Measurements from ENCODE around the gene TCEAL9.

Gene TCEAL9, protein sequence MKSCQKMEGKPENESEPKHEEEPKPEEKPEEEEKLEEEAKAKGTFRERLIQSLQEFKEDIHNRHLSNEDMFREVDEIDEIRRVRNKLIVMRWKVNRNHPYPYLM

DNA sequence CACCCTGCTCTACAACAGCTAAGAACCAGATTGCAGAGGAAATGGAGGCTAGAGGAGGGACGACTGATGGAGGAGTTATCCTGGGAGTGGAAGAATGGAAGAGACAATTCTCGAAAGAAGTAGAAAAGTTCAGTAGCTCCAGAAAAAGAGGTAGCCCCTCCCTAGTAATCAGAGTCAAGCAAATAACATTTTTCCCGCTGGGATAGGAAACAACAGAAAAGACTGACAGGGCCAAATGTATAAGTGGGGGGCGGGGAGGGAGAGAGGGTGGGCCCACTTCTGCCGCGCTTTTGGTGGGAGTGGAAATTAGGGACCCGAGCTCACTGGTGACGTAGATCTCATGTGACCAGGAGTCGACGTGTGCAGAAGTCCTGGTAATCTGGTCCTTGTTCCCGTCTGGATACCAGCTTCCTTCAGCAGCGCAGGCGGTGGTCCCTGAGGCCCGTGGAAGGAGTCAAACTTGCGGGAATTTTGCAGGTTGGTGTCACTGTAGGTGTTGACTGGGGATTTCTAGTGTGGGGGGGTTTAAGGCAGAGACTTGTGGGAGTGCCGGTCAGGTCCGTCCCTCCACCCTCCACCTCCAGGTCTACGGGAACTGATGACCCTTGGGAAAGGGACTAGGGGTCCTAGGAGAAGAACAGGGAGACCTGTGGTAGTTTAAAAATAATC lies at the start of gene TCEAL9:
TCEAL9 (plus strand) TSS at position 377 of the 669 bp plus-strand sequence. CDS start 1,179 bp downstream, outside the sequence.
- TF ChIP-seq, protein P1, sequence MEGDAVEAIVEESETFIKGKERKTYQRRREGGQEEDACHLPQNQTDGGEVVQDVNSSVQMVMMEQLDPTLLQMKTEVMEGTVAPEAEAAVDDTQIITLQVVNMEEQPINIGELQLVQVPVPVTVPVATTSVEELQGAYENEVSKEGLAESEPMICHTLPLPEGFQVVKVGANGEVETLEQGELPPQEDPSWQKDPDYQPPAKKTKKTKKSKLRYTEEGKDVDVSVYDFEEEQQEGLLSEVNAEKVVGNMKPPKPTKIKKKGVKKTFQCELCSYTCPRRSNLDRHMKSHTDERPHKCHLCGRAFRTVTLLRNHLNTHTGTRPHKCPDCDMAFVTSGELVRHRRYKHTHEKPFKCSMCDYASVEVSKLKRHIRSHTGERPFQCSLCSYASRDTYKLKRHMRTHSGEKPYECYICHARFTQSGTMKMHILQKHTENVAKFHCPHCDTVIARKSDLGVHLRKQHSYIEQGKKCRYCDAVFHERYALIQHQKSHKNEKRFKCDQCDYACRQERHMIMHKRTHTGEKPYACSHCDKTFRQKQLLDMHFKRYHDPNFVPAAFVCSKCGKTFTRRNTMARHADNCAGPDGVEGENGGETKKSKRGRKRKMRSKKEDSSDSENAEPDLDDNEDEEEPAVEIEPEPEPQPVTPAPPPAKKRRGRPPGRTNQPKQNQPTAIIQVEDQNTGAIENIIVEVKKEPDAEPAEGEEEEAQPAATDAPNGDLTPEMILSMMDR (IDR thresholded peaks at IDR 0.05; ENCODE audit: extremely low read depth, insufficient read depth, missing control alignments), result no peak
- in situ Hi-C loops (cut with MboI; ENCODE audit: low pct_unique_long_range_greater_than_20kb, low sequenced_read_pairs, unreplicated experiment), result no loop called here
- no peak for DNase-seq (ENCODE audit: low spot score)

DNA sequence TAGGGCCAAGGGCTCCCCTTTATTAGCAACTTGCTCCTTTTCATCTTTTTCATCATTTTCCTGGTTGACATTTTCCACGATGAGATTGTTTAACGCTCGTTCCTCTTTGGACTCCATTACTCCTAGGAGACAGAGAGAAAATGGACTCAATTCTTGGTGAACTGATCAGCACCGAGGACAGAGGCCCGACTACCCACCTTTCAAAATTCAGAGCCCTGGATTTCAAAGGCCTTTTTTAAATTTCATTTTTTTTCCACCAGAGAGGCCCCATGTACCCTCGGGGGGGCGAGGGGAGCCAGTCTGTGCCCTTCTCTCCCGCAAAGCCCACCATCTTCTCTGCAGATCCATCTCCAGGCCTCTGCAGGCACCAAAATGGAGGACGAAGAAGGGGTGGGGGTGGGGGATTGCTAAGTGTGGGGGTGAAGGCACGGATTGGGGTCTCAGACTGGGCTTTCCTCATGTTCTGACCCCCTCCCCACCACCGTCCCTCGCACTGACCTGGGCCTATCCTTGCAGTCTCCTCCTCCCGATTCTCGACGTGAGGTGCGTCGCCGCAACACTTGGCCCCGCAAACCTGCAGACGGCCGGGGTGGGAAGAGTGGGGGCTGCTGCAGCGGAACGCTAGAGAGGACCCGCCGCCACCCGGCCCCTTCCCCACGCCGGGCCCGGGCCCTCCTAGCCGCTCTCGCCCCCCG lies 46.3 kb upstream of the TCEAL9 start:
- in situ Hi-C loops (cut with MboI; ENCODE audit: low pct_unique_long_range_greater_than_20kb, low sequenced_read_pairs, unreplicated experiment), result no loop called here
- TF ChIP-seq, protein P1 (IDR thresholded peaks at IDR 0.05; ENCODE audit: extremely low read depth, insufficient read depth, missing control alignments), result no peak
- no peak for DNase-seq (ENCODE audit: low spot score)

DNA sequence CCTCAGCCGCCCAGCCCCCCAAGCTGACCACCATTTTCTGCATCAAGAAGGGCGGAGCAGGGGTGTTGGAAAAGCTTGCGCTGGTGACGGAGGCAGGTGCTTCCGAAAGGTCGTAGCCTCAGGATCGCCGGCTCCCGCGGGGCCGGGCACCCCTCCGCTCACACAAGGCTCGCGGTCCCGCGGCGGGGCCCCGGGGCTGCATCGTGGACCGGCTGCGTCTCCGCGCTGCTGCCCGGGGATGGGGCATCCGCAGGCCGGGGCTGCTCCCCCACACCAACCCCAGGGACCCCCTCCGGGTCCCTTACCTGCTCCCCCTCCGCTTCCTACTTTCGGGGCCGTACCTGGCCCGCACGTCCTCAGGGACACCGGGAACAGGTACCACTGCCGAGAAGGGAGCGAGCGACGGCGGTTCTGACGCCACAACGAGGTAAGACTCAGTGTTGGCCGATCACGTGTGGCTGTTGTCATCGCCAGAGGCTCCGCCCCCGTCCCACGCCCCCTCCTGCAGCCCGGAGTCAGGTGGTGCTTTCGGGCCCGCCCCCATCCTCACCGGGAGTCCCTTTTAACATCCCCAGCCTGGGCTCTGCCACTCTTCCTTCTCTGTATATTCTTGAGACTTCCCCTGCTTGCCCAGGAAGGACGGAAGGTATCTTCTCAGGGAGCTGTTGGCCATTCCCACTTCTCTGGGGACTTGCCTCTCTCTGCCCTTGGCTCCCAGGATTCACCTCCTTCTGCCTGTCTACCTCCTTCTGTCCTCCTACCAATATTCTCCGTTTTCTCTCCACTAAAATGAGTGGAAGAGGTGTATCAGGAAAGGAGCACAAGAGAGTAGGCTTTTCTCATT lies 45.5 kb upstream of the TCEAL9 start, which contains the start of gene BEX2:
BEX2 (minus strand) TSS at position 436 of the 844 bp plus-strand sequence. CDS start 1,014 bp downstream, outside the sequence.
- in situ Hi-C loops (cut with MboI; ENCODE audit: low pct_unique_long_range_greater_than_20kb, low sequenced_read_pairs, unreplicated experiment), result no loop called here
- DNase-seq (ENCODE audit: low spot score), result peak; percentile 75
- TF ChIP-seq, protein P1 (IDR thresholded peaks at IDR 0.05; ENCODE audit: extremely low read depth, insufficient read depth, missing control alignments), result no peak

DNA sequence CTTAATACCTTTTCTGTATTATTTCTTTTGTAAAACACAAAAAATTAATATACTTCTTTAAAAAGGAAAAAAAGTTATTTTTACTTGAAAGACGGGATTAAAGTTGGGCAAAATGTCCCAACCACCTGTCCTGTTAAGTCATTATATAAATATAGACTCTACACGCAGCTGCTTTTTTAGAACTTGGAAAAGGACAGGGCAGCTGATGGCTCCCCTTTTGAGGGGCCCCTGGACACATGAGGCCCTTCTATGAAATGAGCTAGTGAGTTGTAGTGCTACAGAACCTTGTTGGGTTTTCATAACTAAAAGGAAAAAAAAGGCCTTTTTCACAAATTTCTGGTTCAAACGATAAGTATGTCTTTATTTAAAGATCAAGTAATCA lies 44.9 kb upstream of the TCEAL9 start:
- in situ Hi-C loops (cut with MboI; ENCODE audit: low pct_unique_long_range_greater_than_20kb, low sequenced_read_pairs, unreplicated experiment), result no loop called here
- DNase-seq (ENCODE audit: low spot score), result no peak

DNA sequence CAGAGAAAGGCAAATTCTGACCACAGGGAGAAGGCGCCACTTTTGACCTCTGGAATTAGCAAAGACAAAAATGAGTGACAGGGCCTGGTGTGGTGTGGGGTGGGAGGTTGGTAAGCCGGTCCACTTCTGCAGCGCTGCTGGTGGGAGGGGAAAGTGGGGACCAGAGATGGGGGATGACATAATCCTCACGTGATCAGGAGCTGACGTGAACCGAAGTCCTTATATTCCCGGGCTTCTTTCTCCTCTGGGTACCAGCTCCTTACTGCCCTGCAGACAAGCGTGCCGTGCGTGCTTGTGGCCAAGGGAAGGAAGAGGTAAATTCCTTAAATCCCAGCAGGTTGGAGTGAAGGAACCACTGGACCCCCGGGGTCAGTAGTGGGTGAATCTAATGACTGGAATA lies 26.3 kb upstream of the TCEAL9 start, which contains the start of gene TCEAL7:
TCEAL7 (plus strand) TSS at position 249 of the 400 bp plus-strand sequence. CDS start 1,165 bp downstream, outside the sequence.
- TF ChIP-seq, protein P1 (IDR thresholded peaks at IDR 0.05; ENCODE audit: extremely low read depth, insufficient read depth, missing control alignments), result no peak
- in situ Hi-C loops (cut with MboI; ENCODE audit: low pct_unique_long_range_greater_than_20kb, low sequenced_read_pairs, unreplicated experiment), result no loop called here
- no peak for DNase-seq (ENCODE audit: low spot score)

More for the DNA sequence above, 44.9 kb upstream of the TCEAL9 start:
- TF ChIP-seq, protein P1 (IDR thresholded peaks at IDR 0.05; ENCODE audit: extremely low read depth, insufficient read depth, missing control alignments), result no peak

Data from GM13977 (cell line).